ENCODE measurements around the gene SPART.

Gene SPART

DNA sequence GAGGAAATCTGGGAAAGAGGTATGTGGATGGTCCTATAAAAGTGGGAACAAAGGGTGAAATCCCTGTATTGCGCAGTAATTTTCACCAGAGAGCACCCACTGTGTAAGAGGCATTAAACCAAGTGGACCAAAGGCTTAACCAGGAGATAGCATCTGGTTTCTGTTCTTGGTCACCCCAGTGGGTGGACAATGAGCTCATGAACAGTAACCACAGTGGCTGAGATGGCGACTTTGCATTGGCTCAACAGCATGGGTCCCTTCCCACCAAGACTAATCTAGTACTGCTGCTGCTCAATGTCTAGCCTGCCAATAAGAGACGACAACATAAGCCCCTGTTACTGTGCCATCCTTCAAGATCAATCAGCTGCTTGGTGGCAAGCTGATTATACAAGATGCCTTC is 85.2 kb downstream of the SPART start:
- TF ChIP-seq, protein P1, sequence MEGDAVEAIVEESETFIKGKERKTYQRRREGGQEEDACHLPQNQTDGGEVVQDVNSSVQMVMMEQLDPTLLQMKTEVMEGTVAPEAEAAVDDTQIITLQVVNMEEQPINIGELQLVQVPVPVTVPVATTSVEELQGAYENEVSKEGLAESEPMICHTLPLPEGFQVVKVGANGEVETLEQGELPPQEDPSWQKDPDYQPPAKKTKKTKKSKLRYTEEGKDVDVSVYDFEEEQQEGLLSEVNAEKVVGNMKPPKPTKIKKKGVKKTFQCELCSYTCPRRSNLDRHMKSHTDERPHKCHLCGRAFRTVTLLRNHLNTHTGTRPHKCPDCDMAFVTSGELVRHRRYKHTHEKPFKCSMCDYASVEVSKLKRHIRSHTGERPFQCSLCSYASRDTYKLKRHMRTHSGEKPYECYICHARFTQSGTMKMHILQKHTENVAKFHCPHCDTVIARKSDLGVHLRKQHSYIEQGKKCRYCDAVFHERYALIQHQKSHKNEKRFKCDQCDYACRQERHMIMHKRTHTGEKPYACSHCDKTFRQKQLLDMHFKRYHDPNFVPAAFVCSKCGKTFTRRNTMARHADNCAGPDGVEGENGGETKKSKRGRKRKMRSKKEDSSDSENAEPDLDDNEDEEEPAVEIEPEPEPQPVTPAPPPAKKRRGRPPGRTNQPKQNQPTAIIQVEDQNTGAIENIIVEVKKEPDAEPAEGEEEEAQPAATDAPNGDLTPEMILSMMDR (IDR thresholded peaks at IDR 0.05; ENCODE audit: control extremely low read depth, extremely low read depth, low read depth, missing control alignments), result no peak
- ChIA-PET POLR2A (no interaction called here), CTCF (interaction anchor here (1.0 to 1.5 kb wide), 2 partner anchors 14 to 15 kb away, joined by 3 to 4 read pairs; no protein-coding TSS in a partner anchor)
- no peak for DNase-seq (ENCODE audit: extremely low spot score)

DNA sequence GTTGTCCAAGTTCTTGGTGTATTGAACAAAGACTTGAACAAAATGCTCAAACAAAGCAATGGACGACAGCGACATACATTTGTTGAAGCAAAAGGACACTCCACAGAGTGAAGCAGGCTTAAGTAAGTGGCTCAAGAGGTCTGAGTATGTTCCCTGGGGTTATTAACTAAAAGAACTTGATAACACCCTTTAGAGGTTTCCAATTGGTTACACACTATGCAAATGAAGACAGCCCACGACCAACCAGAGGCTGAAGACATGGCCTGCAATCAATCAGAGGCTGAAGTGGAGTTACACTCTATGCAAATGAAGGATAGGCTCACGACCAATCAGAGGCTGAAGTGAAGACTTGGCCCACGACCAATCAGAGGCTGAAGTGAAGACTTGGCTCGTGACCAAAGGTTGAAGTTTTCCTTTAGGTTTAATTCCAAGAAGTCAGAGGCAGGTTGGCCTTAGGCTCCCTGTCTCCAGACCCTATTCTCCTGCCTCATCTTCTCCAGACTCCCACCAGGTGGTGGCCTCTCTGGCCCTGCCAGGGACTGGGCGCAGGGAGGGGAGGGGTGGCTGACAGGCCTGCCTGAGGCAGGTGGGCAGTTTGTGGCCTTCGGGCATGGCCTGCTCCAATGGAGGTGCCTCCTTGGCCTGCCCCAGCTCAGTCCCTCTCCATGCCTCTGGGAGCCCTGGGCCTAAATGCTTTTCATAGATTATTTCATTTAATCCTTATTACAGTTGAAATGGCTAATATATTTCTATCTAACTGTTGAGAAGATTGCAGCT is 86.6 kb downstream of the SPART start:
- TF ChIP-seq, protein P1 (IDR thresholded peaks at IDR 0.05; ENCODE audit: control extremely low read depth, extremely low read depth, low read depth, missing control alignments), result no peak
- POLR2A ChIA-PET, result no interaction called here
- CTCF ChIA-PET, result interaction anchor here (1.5 kb wide), 1 partner anchor 16 kb away, joined by 4 read pairs; no protein-coding TSS in a partner anchor
- DNase-seq (ENCODE audit: extremely low spot score), result no peak

DNA sequence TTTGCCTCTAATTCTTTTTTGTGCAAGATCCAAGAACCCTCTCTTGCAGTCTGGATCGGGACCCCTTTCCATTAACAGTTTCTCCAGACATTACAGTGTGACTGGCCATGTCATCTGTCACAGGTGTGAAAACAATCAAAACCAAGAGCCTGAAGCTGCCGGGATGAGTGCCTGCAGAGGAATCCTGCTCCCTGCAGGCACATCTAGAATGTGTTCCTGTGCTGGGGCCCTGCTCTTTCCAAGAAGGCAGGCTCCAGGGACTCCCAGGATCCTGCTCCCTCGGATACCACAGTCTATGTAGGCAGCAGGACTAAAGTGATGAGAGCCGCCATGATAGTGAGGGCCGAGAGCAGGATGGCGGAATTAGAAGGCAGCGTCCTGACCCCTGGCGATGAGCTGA is 87.4 kb downstream of the SPART start:
- TF ChIP-seq, protein P1 (IDR thresholded peaks at IDR 0.05; ENCODE audit: control extremely low read depth, extremely low read depth, low read depth, missing control alignments), result no peak
- DNase-seq (ENCODE audit: extremely low spot score), result no peak
- CTCF ChIA-PET, result no interaction called here
- POLR2A ChIA-PET, result no interaction called here

All from GM10248 (cell line).